GM23338 (cell line): ENCODE measurements around the gene RGS3.

Experiments
- CREB1 ChIP-seq: fragments of 250-450 bp; sonication (Bioruptor Pico); IDR thresholded peaks from 2 replicates; pipeline ENCODE4 v1.5.0; 2020; ENCODE audit warnings: low read depth, mild to moderate bottlenecking, moderate library complexity
- EZH2 ChIP-seq: fragments of 200-600 bp; sonication (generic); IDR thresholded peaks from one replicate; pipeline ENCODE4 v1.8.0; 2017; ENCODE audit warnings: antibody characterized with exemption, mild to moderate bottlenecking, low read depth; ENCODE audit not compliant: unreplicated experiment
- EZH2phosphoT487 ChIP-seq: fragments of 200-600 bp; sonication (generic); IDR thresholded peaks from one replicate; pipeline ENCODE4 v1.8.1; 2018; ENCODE audit warnings: antibody characterized with exemption; ENCODE audit not compliant: unreplicated experiment
- JUNB ChIP-seq: IDR thresholded peaks from one replicate; pipeline ENCODE4 v1.6.1; 2016; ENCODE audit warnings: antibody characterized with exemption; ENCODE audit not compliant: unreplicated experiment
- NANOG ChIP-seq: IDR thresholded peaks from 2 replicates; pipeline ENCODE4 v1.6.1; 2016; ENCODE audit warnings: antibody characterized with exemption, borderline replicate concordance
- POLR2AphosphoS5 ChIP-seq: IDR thresholded peaks from 2 replicates; pipeline ENCODE4 v1.6.1; 2016; ENCODE audit warnings: antibody characterized with exemption, low read depth
- STAT1 ChIP-seq: IDR thresholded peaks from one replicate; pipeline ENCODE4 v1.6.1; 2016; ENCODE audit warnings: antibody characterized with exemption; ENCODE audit not compliant: unreplicated experiment
- ZNF114 ChIP-seq: fragments of 250-450 bp; sonication (Bioruptor Pico); IDR thresholded peaks from 2 replicates; pipeline ENCODE4 v1.5.0; 2020; ENCODE audit warnings: mild to moderate bottlenecking, moderate library complexity
- TF ChIP-seq, protein P1 (sequence below), 2 experiments: fragments of 200-600 bp in 1 of 2; sonication (generic) in 1 of 2; conservative IDR thresholded peaks; 2 replicates each; pipeline versions ENCODE4 v1.5.1 to v1.6.1; 2016 to 2017; ENCODE audit warnings: antibody characterized with exemption in 2 of 2, low read depth in 2 of 2, mild to moderate bottlenecking in 2 of 2, moderate library complexity in 1 of 2
- TF ChIP-seq, protein P2 (sequence below): IDR thresholded peaks from one replicate; pipeline ENCODE4 v1.6.1; 2018; ENCODE audit warnings: antibody characterized with exemption; ENCODE audit not compliant: unreplicated experiment

DNA sequence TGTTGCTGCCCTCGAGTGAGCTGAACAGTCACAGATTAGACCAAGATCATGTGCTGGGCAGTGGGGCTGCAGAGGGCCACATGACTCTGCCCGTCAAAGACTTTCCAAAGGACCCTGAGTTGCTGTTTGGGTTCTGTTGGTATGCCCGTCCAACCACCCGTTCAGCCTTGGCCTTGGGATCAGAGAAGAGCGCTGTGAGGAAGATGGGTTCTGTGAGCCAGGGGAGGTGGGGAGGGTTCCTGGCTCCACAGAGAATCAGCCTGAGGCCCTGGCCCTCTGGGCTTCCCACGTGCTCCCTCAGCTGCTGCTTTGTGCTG, 72.6 kb downstream of the RGS3 start:
- TF ChIP-seq, protein P1, sequence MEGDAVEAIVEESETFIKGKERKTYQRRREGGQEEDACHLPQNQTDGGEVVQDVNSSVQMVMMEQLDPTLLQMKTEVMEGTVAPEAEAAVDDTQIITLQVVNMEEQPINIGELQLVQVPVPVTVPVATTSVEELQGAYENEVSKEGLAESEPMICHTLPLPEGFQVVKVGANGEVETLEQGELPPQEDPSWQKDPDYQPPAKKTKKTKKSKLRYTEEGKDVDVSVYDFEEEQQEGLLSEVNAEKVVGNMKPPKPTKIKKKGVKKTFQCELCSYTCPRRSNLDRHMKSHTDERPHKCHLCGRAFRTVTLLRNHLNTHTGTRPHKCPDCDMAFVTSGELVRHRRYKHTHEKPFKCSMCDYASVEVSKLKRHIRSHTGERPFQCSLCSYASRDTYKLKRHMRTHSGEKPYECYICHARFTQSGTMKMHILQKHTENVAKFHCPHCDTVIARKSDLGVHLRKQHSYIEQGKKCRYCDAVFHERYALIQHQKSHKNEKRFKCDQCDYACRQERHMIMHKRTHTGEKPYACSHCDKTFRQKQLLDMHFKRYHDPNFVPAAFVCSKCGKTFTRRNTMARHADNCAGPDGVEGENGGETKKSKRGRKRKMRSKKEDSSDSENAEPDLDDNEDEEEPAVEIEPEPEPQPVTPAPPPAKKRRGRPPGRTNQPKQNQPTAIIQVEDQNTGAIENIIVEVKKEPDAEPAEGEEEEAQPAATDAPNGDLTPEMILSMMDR (conservative IDR thresholded peaks at IDR 0.05; ENCODE audit: low read depth in 2 of 2): no peak
- TF ChIP-seq EZH2 (no peak), JUNB (no peak), EZH2phosphoT487 (no peak), POLR2AphosphoS5 (no peak), CREB1 (CRISPR knock-in tag) (no peak), STAT1 (no peak), NANOG (no peak), ZNF114 (CRISPR knock-in tag) (no peak)
- TF ChIP-seq, protein P2, sequence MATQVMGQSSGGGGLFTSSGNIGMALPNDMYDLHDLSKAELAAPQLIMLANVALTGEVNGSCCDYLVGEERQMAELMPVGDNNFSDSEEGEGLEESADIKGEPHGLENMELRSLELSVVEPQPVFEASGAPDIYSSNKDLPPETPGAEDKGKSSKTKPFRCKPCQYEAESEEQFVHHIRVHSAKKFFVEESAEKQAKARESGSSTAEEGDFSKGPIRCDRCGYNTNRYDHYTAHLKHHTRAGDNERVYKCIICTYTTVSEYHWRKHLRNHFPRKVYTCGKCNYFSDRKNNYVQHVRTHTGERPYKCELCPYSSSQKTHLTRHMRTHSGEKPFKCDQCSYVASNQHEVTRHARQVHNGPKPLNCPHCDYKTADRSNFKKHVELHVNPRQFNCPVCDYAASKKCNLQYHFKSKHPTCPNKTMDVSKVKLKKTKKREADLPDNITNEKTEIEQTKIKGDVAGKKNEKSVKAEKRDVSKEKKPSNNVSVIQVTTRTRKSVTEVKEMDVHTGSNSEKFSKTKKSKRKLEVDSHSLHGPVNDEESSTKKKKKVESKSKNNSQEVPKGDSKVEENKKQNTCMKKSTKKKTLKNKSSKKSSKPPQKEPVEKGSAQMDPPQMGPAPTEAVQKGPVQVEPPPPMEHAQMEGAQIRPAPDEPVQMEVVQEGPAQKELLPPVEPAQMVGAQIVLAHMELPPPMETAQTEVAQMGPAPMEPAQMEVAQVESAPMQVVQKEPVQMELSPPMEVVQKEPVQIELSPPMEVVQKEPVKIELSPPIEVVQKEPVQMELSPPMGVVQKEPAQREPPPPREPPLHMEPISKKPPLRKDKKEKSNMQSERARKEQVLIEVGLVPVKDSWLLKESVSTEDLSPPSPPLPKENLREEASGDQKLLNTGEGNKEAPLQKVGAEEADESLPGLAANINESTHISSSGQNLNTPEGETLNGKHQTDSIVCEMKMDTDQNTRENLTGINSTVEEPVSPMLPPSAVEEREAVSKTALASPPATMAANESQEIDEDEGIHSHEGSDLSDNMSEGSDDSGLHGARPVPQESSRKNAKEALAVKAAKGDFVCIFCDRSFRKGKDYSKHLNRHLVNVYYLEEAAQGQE: no peak
